ACC112 (cell line): ENCODE results near the gene AURKA.
"Not testable (repeated sequence)": the region's sequence is repeated elsewhere in the genome, so short reads cannot be mapped to it uniquely, and the experiment has no call there.

Source experiments
- H2AFZ ChIP-seq: fragments of 200-600 bp; sonication (generic); one replicate; pipeline ENCODE4 v1.6.0; 2017; ENCODE audit warnings: antibody characterized with exemption, low read length; ENCODE audit not compliant: unreplicated experiment
- H3K27ac ChIP-seq: fragments of 200-600 bp; sonication (generic); 2 replicates; pipeline ENCODE4 v1.5.1; 2014; ENCODE audit warnings: low read depth, mild to moderate bottlenecking, antibody characterized with exemption, low read length, moderate library complexity
- H3K27me3 ChIP-seq: fragments of 200-600 bp; sonication (generic); 2 replicates; pipeline ENCODE4 v1.6.1; 2014; ENCODE audit warnings: mild to moderate bottlenecking, antibody characterized with exemption, low read length, moderate library complexity, mixed read lengths; ENCODE audit not compliant: insufficient read depth
- H3K36me3 ChIP-seq: fragments of 200-600 bp; sonication (generic); 2 replicates; pipeline ENCODE4 v1.6.1; 2016; ENCODE audit warnings: mild to moderate bottlenecking, antibody characterized with exemption, low read length, moderate library complexity, mixed read lengths; ENCODE audit not compliant: insufficient read depth
- H3K4me1 ChIP-seq: fragments of 200-600 bp; sonication (generic); one replicate; pipeline ENCODE4 v1.6.1; 2016; ENCODE audit warnings: low read length, mixed read lengths; ENCODE audit not compliant: insufficient read depth, unreplicated experiment, control insufficient read depth
- H3K4me3 ChIP-seq: fragments of 200-600 bp; sonication (generic); 2 replicates; pipeline ENCODE4 v1.5.1; 2014; ENCODE audit warnings: mild to moderate bottlenecking, low read depth, low read length
- H3K79me2 ChIP-seq: fragments of 200-600 bp; sonication (generic); one replicate; pipeline ENCODE4 v1.6.0; 2016; ENCODE audit warnings: low read length; ENCODE audit not compliant: control insufficient read depth, unreplicated experiment, insufficient read depth

The AURKA gene

GRCh38 chr20:56411287-56411686, 19.3 kb upstream of the AURKA start:
- H3K36me3 ChIP-seq, H3K27me3 ChIP-seq, H2AFZ ChIP-seq, H3K79me2 ChIP-seq: not testable (repeated sequence)
- peak overlapping the region; percentile 70; the same call in 1 of the 2 replicates for H3K4me3 ChIP-seq
- H3K4me1 ChIP-seq: peaks cover 26% of the 10 kb centered on the region
- H3K27ac ChIP-seq: peak overlapping the region; percentile 70

- no peaks in the 10 kb centered on the region for H3K27me3 ChIP-seq
- H3K4me1 ChIP-seq: peaks cover 19% of the 10 kb centered on the region
- peak overlapping the region; percentile 23; the same call in 1 of the 2 replicates for H3K27ac ChIP-seq
- H3K4me3 ChIP-seq: no peak overlapping the region
- H2AFZ ChIP-seq: no peak overlapping the region
- H3K36me3 ChIP-seq: peaks cover 8% of the 10 kb centered on the region
- no peaks in the 10 kb centered on the region for H3K79me2 ChIP-seq
These were observed 17.9 kb upstream of the AURKA start for GRCh38 chr20:56409956-56410355.

GRCh38 chr20:56409521-56409920, 17.5 kb upstream of the AURKA start:
- Histone ChIP-seq H3K4me3 (no peak overlapping the region), H3K79me2 (no peaks in the 10 kb centered on the region), H3K4me1 (peaks cover 15% of the 10 kb centered on the region), H3K36me3 (peaks cover 8% of the 10 kb centered on the region), H3K27ac (peak overlapping the region; percentile 30; the same call in 1 of the 2 replicates), H3K27me3 (no peaks in the 10 kb centered on the region), H2AFZ (no peak overlapping the region)

- Histone ChIP-seq H3K27ac (no peak overlapping the region), H3K4me3 (no peak overlapping the region), H3K36me3 (peaks cover 15% of the 10 kb centered on the region), H2AFZ (no peak overlapping the region), H3K79me2 (no peaks in the 10 kb centered on the region), H3K27me3 (no peaks in the 10 kb centered on the region), H3K4me1 (peaks cover 6% of the 10 kb centered on the region)
These were observed 14.9 kb upstream of the AURKA start for GRCh38 chr20:56406910-56407309.

- Histone ChIP-seq H3K79me2 (peaks cover 11% of the 10 kb centered on the region), H3K36me3 (peaks cover 24% of the 10 kb centered on the region)
- H3K27ac ChIP-seq: not testable (repeated sequence)
These were observed 13.3 kb upstream of the AURKA start for GRCh38 chr20:56405356-56405755.

GRCh38 chr20:56403465-56403864, 11.4 kb upstream of the AURKA start:
- no peaks in the 10 kb centered on the region for H3K27me3 ChIP-seq
- H3K36me3 ChIP-seq: peaks cover 36% of the 10 kb centered on the region
- H3K79me2 ChIP-seq: peaks cover 17% of the 10 kb centered on the region
- H3K4me3 ChIP-seq: no peak overlapping the region
- no peak overlapping the region for H2AFZ ChIP-seq
- H3K27ac ChIP-seq: no peak overlapping the region
- H3K4me1 ChIP-seq: no peaks in the 10 kb centered on the region

More at GRCh38 chr20:56405356-56405755, 13.3 kb upstream of the AURKA start:
- not testable (repeated sequence) for H2AFZ ChIP-seq, H3K27me3 ChIP-seq, H3K4me1 ChIP-seq, H3K4me3 ChIP-seq

GRCh38 chr20:56400001-56400640, 8.1 kb upstream of the AURKA start:
- no peak overlapping the region for H2AFZ ChIP-seq
- H3K36me3 ChIP-seq: peaks cover 55% of the 10 kb centered on the region
- H3K4me1 ChIP-seq: no peaks in the 10 kb centered on the region
- H3K79me2 ChIP-seq: peaks cover 27% of the 10 kb centered on the region
- H3K27me3 ChIP-seq: no peaks in the 10 kb centered on the region
- H3K27ac ChIP-seq: no peak overlapping the region
- H3K4me3 ChIP-seq: no peak overlapping the region

GRCh38 chr20:56395166-56395565, 3.2 kb upstream of the AURKA start:
- Histone ChIP-seq H3K27ac (no peak overlapping the region), H3K36me3 (peaks cover 39% of the 10 kb centered on the region)

GRCh38 chr20:56393653-56394052, 1.6 kb upstream of the AURKA start:
- Histone ChIP-seq H3K79me2 (peaks cover 70% of the 10 kb centered on the region), H3K27me3 (no peaks in the 10 kb centered on the region), H2AFZ (no peak overlapping the region), H3K36me3 (peaks cover 28% of the 10 kb centered on the region), H3K4me3 (peak overlapping the region; percentile 89), H3K4me1 (peaks cover 17% of the 10 kb centered on the region), H3K27ac (peak overlapping the region; percentile 92; the same call in 1 of the 2 replicates)

More at GRCh38 chr20:56395166-56395565, 3.2 kb upstream of the AURKA start:
- peaks cover 60% of the 10 kb centered on the region for H3K79me2 ChIP-seq
- peaks cover 17% of the 10 kb centered on the region for H3K4me1 ChIP-seq
- H2AFZ ChIP-seq: no peak overlapping the region
- H3K4me3 ChIP-seq: no peak overlapping the region
- no peaks in the 10 kb centered on the region for H3K27me3 ChIP-seq

GRCh38 chr20:56392881-56393482, 967 bp upstream of the AURKA start:
- H3K27me3 ChIP-seq: no peaks in the 10 kb centered on the region
- H2AFZ ChIP-seq: peak overlapping the region; percentile 83
- H3K79me2 ChIP-seq: peaks cover 76% of the 10 kb centered on the region
- H3K4me3 ChIP-seq: peak overlapping the region; percentile 89
- peaks cover 17% of the 10 kb centered on the region for H3K4me1 ChIP-seq
- H3K27ac ChIP-seq: peak overlapping the region; percentile 92
- peaks cover 25% of the 10 kb centered on the region for H3K36me3 ChIP-seq

GRCh38 chr20:56391596-56392131, 351 bp downstream of the AURKA start:
- Histone ChIP-seq H3K36me3 (peaks cover 14% of the 10 kb centered on the region), H3K27ac (peak overlapping the region; percentile 92), H3K27me3 (no peaks in the 10 kb centered on the region), H3K4me1 (peaks cover 17% of the 10 kb centered on the region), H2AFZ (peak overlapping the region; percentile 48), H3K4me3 (peak overlapping the region; percentile 89), H3K79me2 (peaks cover 88% of the 10 kb centered on the region)
